AG04449 (cell line): Measurements from ENCODE around the gene YTHDC2.

Experiments used
- CTCF ChIA-PET: fragments of 350-600 bp; formaldehyde crosslinking; extraction: SDS; loops from one replicate; lab custom pipeline; 2021; ENCODE audit warnings: antibody characterized with exemption; lab: Yijun Ruan, JAX
- POLR2A ChIA-PET: fragments of 400-600, 350-600 bp; formaldehyde crosslinking; extraction: SDS; loops from one replicate; lab custom pipeline; 2020; ENCODE audit warnings: antibody characterized with exemption, inconsistent platforms; lab: Yijun Ruan, JAX
- DNase-seq: peaks from one replicate; pipeline ENCODE4 v3.0.0-alpha.2; 2010; ENCODE audit warnings: low read depth, low spot score
- H3K4me3 ChIP-seq: 2 replicates; pipeline ENCODE4 v1.5.1; 2011; ENCODE audit warnings: low read depth, mild to moderate bottlenecking, control low read depth, low read length
- CTCF ChIP-seq: IDR thresholded peaks from one replicate; pipeline ENCODE4 v1.5.1; 2011; ENCODE audit warnings: mild to moderate bottlenecking, moderate library complexity, low read length, control low read depth, inconsistent platforms; ENCODE audit not compliant: insufficient read depth; ENCODE audit errors: missing control alignments

The YTHDC2 gene

DNA sequence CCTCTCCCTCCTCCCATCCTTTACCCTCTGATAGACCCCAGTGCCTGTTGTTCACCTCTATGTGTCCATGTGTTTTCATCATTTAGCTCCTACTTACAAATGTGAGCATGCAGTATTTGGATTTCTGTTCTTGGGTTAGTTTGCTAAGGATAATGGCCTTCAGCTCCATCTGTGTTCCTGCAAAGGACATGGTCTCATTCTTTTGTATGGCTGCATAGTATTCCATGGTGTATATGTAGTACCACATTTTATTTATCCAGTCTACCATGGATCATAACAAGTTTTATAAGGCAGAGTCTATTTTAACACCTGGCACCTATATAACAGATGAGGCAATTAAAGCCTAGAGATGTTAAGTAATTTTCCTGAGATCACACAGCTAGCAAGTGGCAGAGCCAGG lies 7.4 kb downstream of the YTHDC2 start:
- CTCF ChIA-PET, result interaction anchor here (0.9 to 2.0 kb wide), 4 partner anchors 9 to 141 kb away, joined by 3 to 7 read pairs (median 3); no protein-coding TSS in a partner anchor
- POLR2A ChIA-PET, result no interaction called here
- no peak for TF ChIP-seq CTCF
- DNase-seq, result no peak
- H3K4me3 ChIP-seq, result no peak overlapping the region

DNA sequence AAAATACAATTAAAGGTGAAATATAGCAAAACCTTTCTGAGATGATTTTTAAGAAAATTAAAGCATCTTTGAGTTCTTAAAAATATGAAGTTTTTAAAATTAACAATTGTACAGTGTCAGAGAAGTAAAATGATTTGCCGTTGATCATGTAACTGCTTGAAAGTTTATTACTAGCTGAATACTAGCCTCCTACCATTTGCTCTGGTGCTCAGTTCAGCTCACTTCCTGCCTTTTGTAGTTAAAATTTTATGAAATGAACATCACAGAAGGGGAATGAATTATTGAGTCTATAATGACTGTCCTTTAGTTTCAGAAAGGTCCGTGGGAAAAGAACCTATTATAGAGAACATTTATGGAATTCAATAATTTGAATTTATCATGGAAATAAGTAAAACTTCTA lies 9.7 kb downstream of the YTHDC2 start:
- no peak for DNase-seq
- no peak for TF ChIP-seq CTCF
- POLR2A ChIA-PET, result no interaction called here
- CTCF ChIA-PET, result interaction anchor here (1.3 kb wide), 1 partner anchor 13 kb away, joined by 3 read pairs; no protein-coding TSS in a partner anchor
- H3K4me3 ChIP-seq, result no peak overlapping the region

DNA sequence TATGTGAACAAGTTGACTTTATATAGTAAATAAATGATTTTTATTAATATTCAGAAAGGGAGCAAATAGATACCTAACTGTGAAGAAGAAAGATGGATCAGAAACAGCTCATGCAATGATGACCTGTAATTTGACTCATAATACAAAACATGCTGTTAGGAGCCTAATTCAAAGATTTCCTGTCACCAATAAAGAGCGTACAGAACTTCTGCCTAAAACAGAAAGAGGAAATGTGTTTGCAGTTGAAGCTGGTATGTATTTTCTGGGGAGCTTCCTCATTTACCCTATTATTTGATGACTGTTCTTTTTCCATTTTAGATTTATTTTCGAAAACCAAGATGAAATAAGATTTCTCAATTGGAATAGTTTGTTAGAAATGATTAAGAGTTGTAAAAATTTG lies 11.4 kb downstream of the YTHDC2 start:
- no peak for TF ChIP-seq CTCF
- DNase-seq, result no peak
- ChIA-PET CTCF (interaction anchor here (0.9 to 1.3 kb wide), 2 partner anchors 81 to 145 kb away, joined by 4 to 5 read pairs; no protein-coding TSS in a partner anchor), POLR2A (no interaction called here)
- no peak overlapping the region for H3K4me3 ChIP-seq

DNA sequence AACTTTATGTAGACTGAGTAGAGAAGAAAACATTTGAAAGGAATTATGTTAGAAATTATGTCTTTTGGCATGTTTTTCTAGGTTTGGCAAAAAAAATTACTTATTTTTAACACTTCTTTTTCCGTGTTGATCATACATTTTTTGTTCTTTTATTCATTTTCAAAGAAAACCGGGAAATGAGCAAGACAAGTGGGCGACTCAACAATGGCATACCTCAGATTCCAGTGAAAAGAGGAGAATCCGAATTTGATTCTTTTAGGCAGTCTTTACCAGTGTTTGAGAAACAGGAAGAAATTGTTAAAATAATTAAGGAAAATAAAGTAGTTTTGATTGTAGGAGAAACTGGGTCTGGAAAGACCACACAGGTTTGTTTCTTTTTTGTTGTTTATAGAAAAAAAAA lies 12.9 kb downstream of the YTHDC2 start:
- DNase-seq, result no peak
- TF ChIP-seq CTCF, result no peak
- CTCF ChIA-PET, result interaction anchor here (1.3 kb wide), 1 partner anchor 147 kb away, joined by 4 read pairs; no protein-coding TSS in a partner anchor
- POLR2A ChIA-PET, result no interaction called here
- no peak overlapping the region for H3K4me3 ChIP-seq

DNA sequence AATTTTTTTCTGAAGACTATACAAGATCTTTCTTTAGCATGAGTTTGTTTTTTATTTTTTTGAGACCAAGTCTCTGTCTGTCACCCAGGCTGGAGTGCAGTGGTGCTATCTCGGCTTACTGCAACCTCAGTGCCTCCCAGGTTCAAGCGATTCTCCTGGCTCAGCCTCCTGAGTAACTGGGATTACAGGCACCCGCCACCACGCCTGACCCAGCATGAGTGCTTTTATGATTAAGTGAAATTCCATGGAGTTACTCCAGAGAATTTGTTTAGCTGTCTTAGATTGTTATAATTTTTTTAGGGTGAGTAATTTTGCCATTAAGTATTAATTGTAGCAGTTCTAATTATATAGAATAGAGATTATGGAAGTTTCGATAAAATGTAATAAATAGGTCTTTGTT lies 14.3 kb downstream of the YTHDC2 start:
- ChIA-PET POLR2A (no interaction called here), CTCF (interaction anchor here (1.4 kb wide), 1 partner anchor 17 kb away, joined by 3 read pairs; no protein-coding TSS in a partner anchor)
- no peak for TF ChIP-seq CTCF
- no peak overlapping the region for H3K4me3 ChIP-seq
- DNase-seq, result no peak

DNA sequence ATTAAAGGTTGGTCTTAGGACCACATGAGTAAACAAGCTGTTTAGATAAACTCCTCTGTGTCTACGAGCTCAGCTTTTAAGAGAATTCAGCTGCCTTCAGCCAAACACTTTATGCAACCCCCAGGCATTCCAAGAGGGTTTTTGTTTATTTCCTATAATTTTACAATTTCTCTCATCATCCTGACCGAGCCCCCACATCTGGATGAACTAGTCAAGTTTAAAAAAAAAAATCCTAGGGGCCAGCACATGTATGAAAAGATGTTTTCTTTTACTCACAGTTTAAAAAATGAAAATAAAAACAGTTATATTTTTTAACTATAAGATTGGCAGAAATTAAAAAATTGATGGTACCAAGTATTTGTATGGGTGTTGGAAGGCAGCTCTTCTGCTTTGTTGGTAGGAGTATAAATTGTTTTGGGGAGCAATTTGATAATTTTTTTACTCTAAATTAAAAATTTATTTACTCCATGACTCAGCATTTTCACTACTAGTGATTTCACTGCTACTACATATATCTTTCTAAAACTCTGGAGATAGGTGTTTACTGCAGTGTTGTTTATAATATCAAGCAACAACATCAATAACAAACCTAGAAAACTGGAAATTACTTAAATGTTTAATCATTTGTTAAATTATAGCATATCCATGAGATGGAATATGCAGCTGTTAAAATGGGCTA lies 18.1 kb downstream of the YTHDC2 start:
- no peak for TF ChIP-seq CTCF
- ChIA-PET POLR2A (no interaction called here), CTCF (no interaction called here)
- DNase-seq, result no peak
- no peak overlapping the region for H3K4me3 ChIP-seq
